NOMO-1 treated with DMSO at 0.1 percent for 48 hours (cell line): ENCODE data around the gene ADARB2.
"Not testable (repeated sequence)": the region's sequence is repeated elsewhere in the genome, so short reads cannot be mapped to it uniquely, and the experiment has no call there.

Experiments used
- DNase-seq: peaks from one replicate; lab custom pipeline; 2025; ENCODE audit not compliant: unreplicated experiment; lab: John Stamatoyannopoulos, UW

ADARB2 gene

GRCh38 chr10:1449572-1450205 lies 287.6 kb downstream of the ADARB2 start:
- no peak for DNase-seq

- DNase-seq: no peak
Observed at GRCh38 chr10:1449021-1449420, 288.3 kb downstream of the ADARB2 start.

- DNase-seq: no peak
Observed at GRCh38 chr10:1448252-1448930, 288.9 kb downstream of the ADARB2 start.

GRCh38 chr10:1444826-1445225 lies 292.5 kb downstream of the ADARB2 start:
- DNase-seq: no peak

GRCh38 chr10:1440897-1441296 lies 296.4 kb downstream of the ADARB2 start:
- DNase-seq: no peak

- no peak for DNase-seq
Observed at GRCh38 chr10:1434912-1435692, 302.2 kb downstream of the ADARB2 start.

- DNase-seq: no peak
Observed at GRCh38 chr10:1434202-1434601, 303.1 kb downstream of the ADARB2 start.

GRCh38 chr10:1432161-1432560 lies 305.2 kb downstream of the ADARB2 start:
- no peak for DNase-seq

- DNase-seq: no peak
Observed at GRCh38 chr10:1431229-1431628, 306.1 kb downstream of the ADARB2 start.

GRCh38 chr10:1427521-1428186 lies 309.7 kb downstream of the ADARB2 start:
- DNase-seq: not testable (repeated sequence)

- DNase-seq: no peak
Observed at GRCh38 chr10:1426786-1427185, 310.5 kb downstream of the ADARB2 start.

GRCh38 chr10:1425879-1426278 lies 311.4 kb downstream of the ADARB2 start:
- DNase-seq: no peak

GRCh38 chr10:1424648-1425047 lies 312.7 kb downstream of the ADARB2 start:
- DNase-seq: no peak

- DNase-seq: no peak
Observed at GRCh38 chr10:1423676-1424253, 313.6 kb downstream of the ADARB2 start.

- DNase-seq: no peak
Observed at GRCh38 chr10:1422275-1422674, 315.1 kb downstream of the ADARB2 start.

GRCh38 chr10:1420661-1421362 lies 316.5 kb downstream of the ADARB2 start:
- DNase-seq: peak; percentile 61

- no peak for DNase-seq
Observed at GRCh38 chr10:1419796-1420610, 317.3 kb downstream of the ADARB2 start.

- DNase-seq: no peak
Observed at GRCh38 chr10:1418031-1418550, 319.2 kb downstream of the ADARB2 start.

GRCh38 chr10:1417574-1417973 lies 319.8 kb downstream of the ADARB2 start:
- DNase-seq: no peak
